Transverse colon (tissue), 4 donors: ENCODE measurements around the gene ADD3.

ENCODE experiments used
- EP300 ChIP-seq: sonication (generic); formaldehyde crosslinking; IDR thresholded peaks from one replicate; pipeline ENCODE4 v1.6.1; 2017; ENCODE audit warnings: antibody characterized with exemption, low read depth
- POLR2A ChIP-seq: fragments of 450-650 bp; IDR thresholded peaks from one replicate; pipeline ENCODE4 v1.6.1; 2016; ENCODE audit warnings: antibody characterized with exemption, mild to moderate bottlenecking, moderate library complexity
- POLR2AphosphoS5 ChIP-seq, 3 donors: sonication (generic); formaldehyde crosslinking; IDR thresholded peaks; one replicate each; pipeline ENCODE4 v1.6.1; 2016; ENCODE audit warnings: antibody characterized with exemption in 3 of 3
- TF ChIP-seq, protein P1 (sequence below), 5 experiments: fragments of 200-600 bp in 3 of 5; fragments of 450-650 bp in 2 of 5; sonication (generic) in 3 of 5; IDR thresholded peaks; 1 replicate in 2 of 5; 2 replicates in 3 of 5; pipeline ENCODE4 v1.5.1; 2016 to 2017; ENCODE audit warnings: antibody characterized with exemption in 5 of 5, inconsistent platforms in 3 of 5, mild to moderate bottlenecking in 2 of 5, moderate library complexity in 1 of 5

DNA sequence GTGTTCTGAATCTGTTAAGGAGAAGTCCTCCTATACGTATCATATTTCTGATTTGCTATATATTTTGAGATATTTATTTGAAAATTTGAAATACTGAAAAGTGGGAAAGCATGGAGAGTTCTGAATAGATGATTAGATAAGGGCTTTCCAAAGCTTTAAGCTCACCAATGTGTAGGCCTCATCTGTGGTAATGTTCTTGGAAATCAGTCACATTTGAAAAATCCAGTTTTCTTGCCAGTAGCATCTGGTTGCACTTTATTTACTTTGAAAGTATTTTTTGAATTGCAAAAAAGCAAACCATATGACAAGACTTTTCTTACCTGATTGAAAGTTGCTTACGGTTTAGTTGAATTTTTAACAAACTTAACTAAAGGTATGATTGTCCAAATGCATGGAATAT is 21.7 kb downstream of the ADD3 start:
- TF ChIP-seq, protein P1, sequence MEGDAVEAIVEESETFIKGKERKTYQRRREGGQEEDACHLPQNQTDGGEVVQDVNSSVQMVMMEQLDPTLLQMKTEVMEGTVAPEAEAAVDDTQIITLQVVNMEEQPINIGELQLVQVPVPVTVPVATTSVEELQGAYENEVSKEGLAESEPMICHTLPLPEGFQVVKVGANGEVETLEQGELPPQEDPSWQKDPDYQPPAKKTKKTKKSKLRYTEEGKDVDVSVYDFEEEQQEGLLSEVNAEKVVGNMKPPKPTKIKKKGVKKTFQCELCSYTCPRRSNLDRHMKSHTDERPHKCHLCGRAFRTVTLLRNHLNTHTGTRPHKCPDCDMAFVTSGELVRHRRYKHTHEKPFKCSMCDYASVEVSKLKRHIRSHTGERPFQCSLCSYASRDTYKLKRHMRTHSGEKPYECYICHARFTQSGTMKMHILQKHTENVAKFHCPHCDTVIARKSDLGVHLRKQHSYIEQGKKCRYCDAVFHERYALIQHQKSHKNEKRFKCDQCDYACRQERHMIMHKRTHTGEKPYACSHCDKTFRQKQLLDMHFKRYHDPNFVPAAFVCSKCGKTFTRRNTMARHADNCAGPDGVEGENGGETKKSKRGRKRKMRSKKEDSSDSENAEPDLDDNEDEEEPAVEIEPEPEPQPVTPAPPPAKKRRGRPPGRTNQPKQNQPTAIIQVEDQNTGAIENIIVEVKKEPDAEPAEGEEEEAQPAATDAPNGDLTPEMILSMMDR (IDR thresholded peaks at IDR 0.05): no peak
- TF ChIP-seq POLR2AphosphoS5 (IDR thresholded peaks at IDR 0.05) (no peak), EP300 (no peak), POLR2A (no peak)
